ENCODE results near the gene GUCY1B1.
"Not testable (repeated sequence)": the region's sequence is repeated elsewhere in the genome, so short reads cannot be mapped to it uniquely, and the experiment has no call there.

The GUCY1B1 gene

DNA sequence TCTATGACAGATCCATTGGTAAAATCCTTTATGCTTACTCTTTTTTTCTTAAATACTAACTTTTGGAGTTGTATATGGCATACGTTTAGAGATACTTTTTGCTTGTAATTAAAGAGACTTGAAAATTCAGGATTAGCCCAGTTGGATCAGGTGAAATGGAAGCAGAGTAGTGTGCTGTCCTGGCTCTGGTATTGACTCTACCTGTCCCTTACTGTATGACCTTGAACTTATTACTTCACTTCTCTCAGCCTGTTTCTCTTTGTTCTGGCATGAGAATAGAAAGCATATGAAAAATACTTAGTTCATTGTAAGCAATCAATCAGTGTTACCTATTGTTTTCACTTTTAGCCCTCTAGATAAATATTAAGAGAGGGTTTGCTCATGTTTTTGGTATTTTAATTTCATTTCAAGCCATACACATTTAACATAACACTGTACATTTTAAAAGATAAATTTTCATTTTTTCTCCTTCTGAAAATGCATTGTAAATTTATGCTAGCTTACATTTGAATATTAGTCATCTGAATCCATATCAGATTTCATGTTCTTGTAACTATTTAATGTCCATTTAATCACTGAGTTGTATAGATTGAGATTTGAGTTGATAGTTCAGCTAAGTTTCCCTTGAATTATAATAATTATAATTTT lies 35.9 kb downstream of the GUCY1B1 start:
- TF ChIP-seq, protein P1, sequence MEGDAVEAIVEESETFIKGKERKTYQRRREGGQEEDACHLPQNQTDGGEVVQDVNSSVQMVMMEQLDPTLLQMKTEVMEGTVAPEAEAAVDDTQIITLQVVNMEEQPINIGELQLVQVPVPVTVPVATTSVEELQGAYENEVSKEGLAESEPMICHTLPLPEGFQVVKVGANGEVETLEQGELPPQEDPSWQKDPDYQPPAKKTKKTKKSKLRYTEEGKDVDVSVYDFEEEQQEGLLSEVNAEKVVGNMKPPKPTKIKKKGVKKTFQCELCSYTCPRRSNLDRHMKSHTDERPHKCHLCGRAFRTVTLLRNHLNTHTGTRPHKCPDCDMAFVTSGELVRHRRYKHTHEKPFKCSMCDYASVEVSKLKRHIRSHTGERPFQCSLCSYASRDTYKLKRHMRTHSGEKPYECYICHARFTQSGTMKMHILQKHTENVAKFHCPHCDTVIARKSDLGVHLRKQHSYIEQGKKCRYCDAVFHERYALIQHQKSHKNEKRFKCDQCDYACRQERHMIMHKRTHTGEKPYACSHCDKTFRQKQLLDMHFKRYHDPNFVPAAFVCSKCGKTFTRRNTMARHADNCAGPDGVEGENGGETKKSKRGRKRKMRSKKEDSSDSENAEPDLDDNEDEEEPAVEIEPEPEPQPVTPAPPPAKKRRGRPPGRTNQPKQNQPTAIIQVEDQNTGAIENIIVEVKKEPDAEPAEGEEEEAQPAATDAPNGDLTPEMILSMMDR (IDR thresholded peaks at IDR 0.05; ENCODE audit: borderline replicate concordance, insufficient read depth, low read depth, low read length) = no peak
- no peak overlapping the region for H3K4me3 ChIP-seq (ENCODE audit: low read depth, low read length)

DNA sequence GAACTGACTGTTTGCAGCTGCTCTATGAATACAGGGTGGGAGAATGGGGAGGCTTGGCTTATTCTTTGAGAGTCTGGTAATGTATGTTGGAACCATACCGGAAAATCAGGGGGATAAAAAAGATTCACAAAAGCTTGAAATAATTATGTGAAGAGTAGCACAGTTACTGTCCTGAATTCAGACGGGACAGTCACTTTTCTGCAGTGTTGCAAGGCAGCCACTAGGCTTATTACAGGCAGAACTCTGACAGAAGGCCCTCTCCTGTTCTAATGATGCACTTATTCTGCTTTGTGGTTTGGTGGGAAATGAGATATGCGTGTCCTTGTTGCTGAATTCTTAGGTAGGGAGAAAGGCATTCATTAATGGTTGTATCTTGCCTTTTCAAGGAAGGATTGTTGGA lies 37.2 kb downstream of the GUCY1B1 start:
- no peak overlapping the region for H3K4me3 ChIP-seq (ENCODE audit: low read depth, low read length)
- TF ChIP-seq, protein P1 (IDR thresholded peaks at IDR 0.05; ENCODE audit: borderline replicate concordance, insufficient read depth, low read depth, low read length) = peak; percentile 40; the same call in 1 of the 2 replicates

DNA sequence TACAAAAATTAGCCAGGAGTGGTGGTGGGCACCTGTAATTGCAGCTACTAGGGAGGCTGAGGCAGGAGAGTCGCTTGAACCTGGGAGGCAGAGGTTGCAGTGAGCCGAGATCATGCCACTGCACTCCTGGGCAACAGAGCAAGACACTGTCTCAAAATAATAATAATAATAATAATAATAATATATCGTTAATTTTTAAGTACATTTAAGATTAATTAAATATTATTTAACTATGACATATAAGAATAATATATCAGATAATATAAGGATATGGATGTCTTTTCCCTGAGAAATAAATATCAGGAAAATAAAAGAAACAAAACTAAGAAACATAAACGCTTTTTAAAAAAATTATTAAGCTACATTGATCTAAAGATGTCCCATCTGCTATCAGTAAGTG lies 38.8 kb downstream of the GUCY1B1 start:
- H3K4me3 ChIP-seq (ENCODE audit: low read depth, low read length) = not testable (repeated sequence)

DNA sequence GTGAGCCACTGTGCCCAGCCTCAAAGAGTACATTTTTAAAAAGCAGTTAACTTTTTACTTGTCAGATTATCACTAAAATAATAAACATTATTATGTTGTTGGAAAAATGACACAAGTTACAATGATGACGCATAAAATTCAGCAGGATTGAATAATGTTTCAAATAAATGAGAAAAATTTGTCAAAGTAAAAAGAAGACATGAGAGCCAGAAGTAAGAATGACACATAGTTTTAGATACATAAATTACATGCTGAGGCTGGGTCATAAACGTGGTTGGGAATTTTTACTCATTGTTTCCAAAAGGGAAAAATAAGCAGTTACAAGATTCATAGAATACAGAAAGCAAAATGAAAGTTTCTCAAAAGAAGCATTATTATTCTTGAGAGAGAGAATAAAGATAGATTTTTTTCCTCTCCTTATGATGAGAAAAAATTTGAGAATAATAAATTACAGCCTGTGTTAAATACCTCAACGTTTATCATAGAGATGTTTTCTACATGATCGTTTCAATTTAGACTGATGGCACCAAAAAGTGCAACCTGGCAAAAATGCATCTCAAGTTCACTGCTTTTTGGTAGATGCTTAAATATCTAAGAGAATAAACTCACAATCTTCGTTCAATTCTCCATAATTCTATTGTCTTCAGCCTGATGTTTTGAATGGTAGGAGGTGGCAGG lies 40.4 kb downstream of the GUCY1B1 start:
- TF ChIP-seq, protein P1 (IDR thresholded peaks at IDR 0.05; ENCODE audit: borderline replicate concordance, insufficient read depth, low read depth, low read length) = no peak
- H3K4me3 ChIP-seq (ENCODE audit: low read depth, low read length) = no peak overlapping the region

DNA sequence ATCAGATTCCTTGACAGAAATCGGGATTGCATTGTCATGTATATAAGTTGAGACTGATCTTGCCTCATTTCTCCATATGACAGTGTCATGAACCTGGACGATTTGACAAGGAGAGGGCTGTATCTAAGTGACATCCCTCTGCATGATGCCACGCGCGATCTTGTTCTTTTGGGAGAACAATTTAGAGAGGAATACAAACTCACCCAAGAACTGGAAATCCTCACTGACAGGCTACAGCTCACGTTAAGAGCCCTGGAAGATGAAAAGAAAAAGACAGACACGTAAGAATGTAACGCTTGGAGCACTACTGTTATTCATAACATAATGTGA lies 40.9 kb downstream of the GUCY1B1 start:
- H3K4me3 ChIP-seq (ENCODE audit: low read depth, low read length) = no peak overlapping the region
- TF ChIP-seq, protein P1 (IDR thresholded peaks at IDR 0.05; ENCODE audit: borderline replicate concordance, insufficient read depth, low read depth, low read length) = no peak

DNA sequence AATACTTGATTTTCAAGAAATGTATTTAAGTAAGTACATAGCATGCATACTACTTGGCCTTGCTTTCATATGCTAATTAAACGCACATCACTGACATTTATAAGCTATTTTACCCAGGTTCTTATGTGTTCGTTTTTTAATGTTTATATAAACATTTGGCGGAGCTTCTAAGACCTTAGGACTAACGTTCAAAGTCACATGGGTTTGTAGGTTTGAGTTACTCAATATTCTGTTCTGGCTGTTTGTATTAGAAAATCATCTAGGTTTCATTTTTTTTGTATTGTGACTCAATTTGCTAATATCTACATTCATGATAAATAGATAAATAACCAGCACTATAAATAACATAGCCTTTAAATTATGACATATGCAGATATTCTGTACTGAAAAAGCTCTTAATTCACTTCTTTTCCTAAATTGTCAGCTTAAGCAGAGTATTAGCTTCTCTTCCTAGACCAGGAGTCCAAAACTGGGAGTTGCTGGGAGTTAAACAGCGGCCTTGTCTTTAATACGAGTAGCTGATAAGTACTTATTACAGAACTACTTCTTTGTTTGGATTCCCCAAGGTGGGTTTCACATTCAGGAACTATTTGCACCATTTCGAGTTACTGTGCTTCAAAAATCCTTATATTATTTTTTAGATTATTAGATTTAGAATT lies 42.0 kb downstream of the GUCY1B1 start:
- TF ChIP-seq, protein P1 (IDR thresholded peaks at IDR 0.05; ENCODE audit: borderline replicate concordance, insufficient read depth, low read depth, low read length) = no peak
- H3K4me3 ChIP-seq (ENCODE audit: low read depth, low read length) = no peak overlapping the region

DNA sequence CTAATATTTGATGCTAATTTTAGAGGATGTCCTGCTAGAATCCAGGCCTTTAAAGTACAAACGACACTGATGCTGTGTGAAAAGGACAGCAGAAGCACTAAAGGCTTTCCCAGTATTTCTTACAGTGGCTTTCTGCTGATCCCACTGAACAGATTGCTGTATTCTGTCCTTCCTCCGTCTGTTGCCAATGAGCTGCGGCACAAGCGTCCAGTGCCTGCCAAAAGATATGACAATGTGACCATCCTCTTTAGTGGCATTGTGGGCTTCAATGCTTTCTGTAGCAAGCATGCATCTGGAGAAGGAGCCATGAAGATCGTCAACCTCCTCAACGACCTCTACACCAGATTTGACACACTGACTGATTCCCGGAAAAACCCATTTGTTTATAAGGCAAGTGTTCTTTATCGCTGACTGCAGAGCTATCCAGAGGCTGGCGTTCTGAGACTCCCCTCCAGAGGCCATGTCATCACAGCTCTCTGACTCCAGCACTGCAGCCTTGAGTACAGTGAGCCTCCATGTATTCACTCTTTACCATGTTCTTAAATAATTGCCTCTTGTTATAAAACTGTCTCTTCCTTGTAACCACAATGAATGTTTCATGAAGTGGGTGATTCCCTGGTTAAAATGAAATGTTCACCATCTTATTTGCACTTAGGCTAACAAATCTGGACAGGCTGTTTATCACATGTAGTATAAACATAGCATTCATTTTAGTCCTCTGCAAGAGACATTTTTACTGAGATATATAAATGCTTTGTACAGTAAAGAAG lies 43.6 kb downstream of the GUCY1B1 start:
- TF ChIP-seq, protein P1 (IDR thresholded peaks at IDR 0.05; ENCODE audit: borderline replicate concordance, insufficient read depth, low read depth, low read length) = no peak
- H3K4me3 ChIP-seq (ENCODE audit: low read depth, low read length) = no peak overlapping the region

All from GM12875 (cell line).